Measurements from ENCODE around the gene CSNK2B. TPM values are rescaled to one million over a fixed set of nuclear protein-coding genes. Genes with fewer than 3 reads are reported as not detected.
A peak's percentile ranks its signal among the peaks of the same experiment; 100 is the strongest.

The CSNK2B gene
- total and polyA plus RNA-seq, 9 of the 15 experiments (the other 6 are each of a cell fraction or from before 2014, with no cell fraction given) = 120 to 1,126 (median 529) TPM

DNA sequence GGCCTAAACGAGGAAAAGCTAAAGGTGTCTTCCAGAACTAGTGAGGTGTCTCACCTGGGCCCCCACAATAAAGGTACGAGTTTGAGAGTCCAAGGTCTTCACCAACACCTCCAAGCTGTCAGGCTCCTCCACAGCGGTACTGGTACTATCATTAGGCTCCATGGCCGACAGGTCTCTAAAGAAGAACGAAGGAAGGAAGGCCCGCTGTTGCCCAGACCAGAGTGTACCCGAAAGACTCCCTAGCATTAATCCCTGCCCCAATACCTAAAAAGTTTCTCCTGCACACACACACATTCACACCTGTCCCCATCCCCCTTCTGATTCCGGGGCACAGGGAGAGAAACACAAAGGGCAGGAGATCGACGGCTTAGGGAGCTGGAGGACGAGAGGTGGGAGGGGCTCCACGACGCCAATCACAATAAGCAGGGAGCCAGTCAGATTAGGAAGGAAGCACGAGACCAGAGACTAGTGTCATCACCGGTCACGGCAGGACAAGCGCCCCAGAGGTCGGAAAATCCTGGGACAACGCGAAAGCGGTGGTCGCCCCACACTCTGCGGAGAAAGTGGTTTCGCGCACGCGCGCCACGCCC is 14.2 kb upstream of the CSNK2B start (continued):
- TF ChIP-seq FOXK2 (conservative IDR thresholded peaks at IDR 0.05 in 1 of 2, IDR thresholded peaks at IDR 0.05 in 1 of 2; ENCODE audit: low read depth in 2 of 2) (peak; percentile 84 to 85), CBX1 (IDR thresholded peaks at IDR 0.05; ENCODE audit: low read depth) (no peak), SIRT6 (IDR thresholded peaks at IDR 0.05; ENCODE audit: low read depth, low read length) (no peak), RBM34 (IDR thresholded peaks at IDR 0.05; ENCODE audit: borderline replicate concordance, insufficient read depth, low read length) (no peak), ZFP30 (CRISPR knock-in tag; IDR thresholded peaks at IDR 0.05; ENCODE audit: borderline replicate concordance) (no peak), TBL1XR1 (IDR thresholded peaks at IDR 0.05; ENCODE audit: low read length in 2 of 2) (no peak; a peak in 1 of 4 replicates), ZNF699 (CRISPR knock-in tag; IDR thresholded peaks at IDR 0.05; ENCODE audit: insufficient replicate concordance) (no peak), FUS (optimal IDR thresholded peaks at IDR 0.05; ENCODE audit: low read depth, low read length) (no peak), LEF1 (IDR thresholded peaks at IDR 0.05) (peak; percentile 53; the same call in 1 of the 2 replicates), ZKSCAN8 (CRISPR knock-in tag; IDR thresholded peaks at IDR 0.05) (no peak), ZNF717 (CRISPR knock-in tag; IDR thresholded peaks at IDR 0.05) (no peak), IRF2 (CRISPR knock-in tag; IDR thresholded peaks at IDR 0.05) (no peak), NR2F6 (CRISPR knock-in tag; IDR thresholded peaks at IDR 0.05) (0 out of 2 replicates have a peak, but pooled peaks have one; percentile 19), BRD4 (IDR thresholded peaks at IDR 0.05) (0 out of 2 replicates have a peak, but pooled peaks have one; percentile 1), NUFIP1 (IDR thresholded peaks at IDR 0.05; ENCODE audit: partially characterized antibody) (no peak)
- TF ChIP-seq, protein P1, sequence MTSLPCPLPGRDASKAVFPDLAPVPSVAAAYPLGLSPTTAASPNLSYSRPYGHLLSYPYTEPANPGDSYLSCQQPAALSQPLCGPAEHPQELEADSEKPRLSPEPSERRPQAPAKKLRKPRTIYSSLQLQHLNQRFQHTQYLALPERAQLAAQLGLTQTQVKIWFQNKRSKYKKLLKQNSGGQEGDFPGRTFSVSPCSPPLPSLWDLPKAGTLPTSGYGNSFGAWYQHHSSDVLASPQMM (CRISPR knock-in tag; IDR thresholded peaks at IDR 0.05) = no peak
- TF ChIP-seq, protein P2, sequence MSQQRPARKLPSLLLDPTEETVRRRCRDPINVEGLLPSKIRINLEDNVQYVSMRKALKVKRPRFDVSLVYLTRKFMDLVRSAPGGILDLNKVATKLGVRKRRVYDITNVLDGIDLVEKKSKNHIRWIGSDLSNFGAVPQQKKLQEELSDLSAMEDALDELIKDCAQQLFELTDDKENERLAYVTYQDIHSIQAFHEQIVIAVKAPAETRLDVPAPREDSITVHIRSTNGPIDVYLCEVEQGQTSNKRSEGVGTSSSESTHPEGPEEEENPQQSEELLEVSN (IDR thresholded peaks at IDR 0.05; ENCODE audit: borderline replicate concordance in 1 of 2, extremely low read depth in 1 of 2, insufficient read depth in 1 of 2, insufficient read length in 1 of 2, low read depth in 1 of 2, low read length in 1 of 2, poor library complexity in 1 of 2, severe bottlenecking in 1 of 2) = peak in 1 of 2 experiments; percentile 24
- TF ChIP-seq, protein P3, sequence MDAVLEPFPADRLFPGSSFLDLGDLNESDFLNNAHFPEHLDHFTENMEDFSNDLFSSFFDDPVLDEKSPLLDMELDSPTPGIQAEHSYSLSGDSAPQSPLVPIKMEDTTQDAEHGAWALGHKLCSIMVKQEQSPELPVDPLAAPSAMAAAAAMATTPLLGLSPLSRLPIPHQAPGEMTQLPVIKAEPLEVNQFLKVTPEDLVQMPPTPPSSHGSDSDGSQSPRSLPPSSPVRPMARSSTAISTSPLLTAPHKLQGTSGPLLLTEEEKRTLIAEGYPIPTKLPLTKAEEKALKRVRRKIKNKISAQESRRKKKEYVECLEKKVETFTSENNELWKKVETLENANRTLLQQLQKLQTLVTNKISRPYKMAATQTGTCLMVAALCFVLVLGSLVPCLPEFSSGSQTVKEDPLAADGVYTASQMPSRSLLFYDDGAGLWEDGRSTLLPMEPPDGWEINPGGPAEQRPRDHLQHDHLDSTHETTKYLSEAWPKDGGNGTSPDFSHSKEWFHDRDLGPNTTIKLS (IDR thresholded peaks at IDR 0.05; ENCODE audit: borderline replicate concordance, low read depth) = no peak
- TF ChIP-seq, protein P4, sequence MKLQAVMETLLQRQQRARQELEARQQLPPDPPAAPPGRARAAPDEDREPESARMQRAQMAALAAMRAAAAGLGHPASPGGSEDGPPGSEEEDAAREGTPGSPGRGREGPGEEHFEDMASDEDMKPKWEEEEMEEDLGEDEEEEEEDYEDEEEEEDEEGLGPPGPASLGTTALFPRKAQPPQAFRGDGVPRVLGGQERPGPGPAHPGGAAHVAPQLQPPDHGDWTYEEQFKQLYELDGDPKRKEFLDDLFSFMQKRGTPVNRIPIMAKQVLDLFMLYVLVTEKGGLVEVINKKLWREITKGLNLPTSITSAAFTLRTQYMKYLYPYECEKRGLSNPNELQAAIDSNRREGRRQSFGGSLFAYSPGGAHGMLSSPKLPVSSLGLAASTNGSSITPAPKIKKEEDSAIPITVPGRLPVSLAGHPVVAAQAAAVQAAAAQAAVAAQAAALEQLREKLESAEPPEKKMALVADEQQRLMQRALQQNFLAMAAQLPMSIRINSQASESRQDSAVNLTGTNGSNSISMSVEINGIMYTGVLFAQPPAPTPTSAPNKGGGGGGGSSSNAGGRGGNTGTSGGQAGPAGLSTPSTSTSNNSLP (IDR thresholded peaks at IDR 0.05; ENCODE audit: borderline replicate concordance, low read depth, low read length) = no peak
- TF ChIP-seq, protein P5, sequence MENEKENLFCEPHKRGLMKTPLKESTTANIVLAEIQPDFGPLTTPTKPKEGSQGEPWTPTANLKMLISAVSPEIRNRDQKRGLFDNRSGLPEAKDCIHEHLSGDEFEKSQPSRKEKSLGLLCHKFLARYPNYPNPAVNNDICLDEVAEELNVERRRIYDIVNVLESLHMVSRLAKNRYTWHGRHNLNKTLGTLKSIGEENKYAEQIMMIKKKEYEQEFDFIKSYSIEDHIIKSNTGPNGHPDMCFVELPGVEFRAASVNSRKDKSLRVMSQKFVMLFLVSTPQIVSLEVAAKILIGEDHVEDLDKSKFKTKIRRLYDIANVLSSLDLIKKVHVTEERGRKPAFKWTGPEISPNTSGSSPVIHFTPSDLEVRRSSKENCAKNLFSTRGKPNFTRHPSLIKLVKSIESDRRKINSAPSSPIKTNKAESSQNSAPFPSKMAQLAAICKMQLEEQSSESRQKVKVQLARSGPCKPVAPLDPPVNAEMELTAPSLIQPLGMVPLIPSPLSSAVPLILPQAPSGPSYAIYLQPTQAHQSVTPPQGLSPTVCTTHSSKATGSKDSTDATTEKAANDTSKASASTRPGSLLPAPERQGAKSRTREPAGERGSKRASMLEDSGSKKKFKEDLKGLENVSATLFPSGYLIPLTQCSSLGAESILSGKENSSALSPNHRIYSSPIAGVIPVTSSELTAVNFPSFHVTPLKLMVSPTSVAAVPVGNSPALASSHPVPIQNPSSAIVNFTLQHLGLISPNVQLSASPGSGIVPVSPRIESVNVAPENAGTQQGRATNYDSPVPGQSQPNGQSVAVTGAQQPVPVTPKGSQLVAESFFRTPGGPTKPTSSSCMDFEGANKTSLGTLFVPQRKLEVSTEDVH (IDR thresholded peaks at IDR 0.05; ENCODE audit: low read depth, partially characterized antibody) = no peak
